ENCODE data around the gene MEGF11. TPM values are rescaled to one million over a fixed set of nuclear protein-coding genes. Genes with fewer than 3 reads are reported as not detected.

MEGF11 gene
- total RNA-seq, 1 donor from 2014 or later, result 0.06 TPM

DNA sequence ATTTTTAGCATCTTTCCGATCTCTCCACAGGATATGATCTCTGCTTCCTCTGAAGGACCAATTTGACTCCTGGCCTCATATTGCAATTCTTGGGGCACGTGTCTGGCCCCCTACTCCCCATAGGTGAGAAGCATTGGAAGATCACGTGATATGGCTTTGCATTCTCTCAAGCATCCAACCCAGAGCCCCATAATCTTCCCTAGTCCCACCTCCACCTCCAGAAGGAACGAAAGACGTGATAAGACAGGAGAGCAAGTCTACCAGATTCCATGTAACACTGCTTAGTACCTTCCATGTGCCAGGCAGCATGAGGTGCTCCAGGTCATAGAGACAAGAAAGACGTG is 176.3 kb downstream of the MEGF11 start:
- Mint-ChIP-seq H3K27ac (no peak overlapping the region), H3K4me1 (peaks cover 8% of the 10 kb centered on the region), H3K9me3 (no peaks in the 10 kb centered on the region), H3K27me3 (ENCODE audit: insufficient read depth, low read depth) (peaks cover 7% of the 10 kb centered on the region), H3K36me3 (no peaks in the 10 kb centered on the region), H3K4me3 (no peak overlapping the region)
- Histone ChIP-seq H3K4me2 (no peak overlapping the region), H3K9ac (no peak overlapping the region), H3K27ac (no peak overlapping the region), H3F3A (ENCODE audit: low read depth) (no peaks in the 10 kb centered on the region), H3K79me2 (ENCODE audit: low read depth) (no peaks in the 10 kb centered on the region), H3K4me1 (peaks cover 1% of the 10 kb centered on the region), H3K36me3 (no peaks in the 10 kb centered on the region), H3K27me3 (no peaks in the 10 kb centered on the region), H3K9me3 (ENCODE audit: low read depth) (no peaks in the 10 kb centered on the region), H3K4me3 (no peak overlapping the region), H2AFZ (replicated peaks) (no peak overlapping the region), H4K20me1 (ENCODE audit: low read depth) (no peaks in the 10 kb centered on the region)
- TF ChIP-seq, protein P1, sequence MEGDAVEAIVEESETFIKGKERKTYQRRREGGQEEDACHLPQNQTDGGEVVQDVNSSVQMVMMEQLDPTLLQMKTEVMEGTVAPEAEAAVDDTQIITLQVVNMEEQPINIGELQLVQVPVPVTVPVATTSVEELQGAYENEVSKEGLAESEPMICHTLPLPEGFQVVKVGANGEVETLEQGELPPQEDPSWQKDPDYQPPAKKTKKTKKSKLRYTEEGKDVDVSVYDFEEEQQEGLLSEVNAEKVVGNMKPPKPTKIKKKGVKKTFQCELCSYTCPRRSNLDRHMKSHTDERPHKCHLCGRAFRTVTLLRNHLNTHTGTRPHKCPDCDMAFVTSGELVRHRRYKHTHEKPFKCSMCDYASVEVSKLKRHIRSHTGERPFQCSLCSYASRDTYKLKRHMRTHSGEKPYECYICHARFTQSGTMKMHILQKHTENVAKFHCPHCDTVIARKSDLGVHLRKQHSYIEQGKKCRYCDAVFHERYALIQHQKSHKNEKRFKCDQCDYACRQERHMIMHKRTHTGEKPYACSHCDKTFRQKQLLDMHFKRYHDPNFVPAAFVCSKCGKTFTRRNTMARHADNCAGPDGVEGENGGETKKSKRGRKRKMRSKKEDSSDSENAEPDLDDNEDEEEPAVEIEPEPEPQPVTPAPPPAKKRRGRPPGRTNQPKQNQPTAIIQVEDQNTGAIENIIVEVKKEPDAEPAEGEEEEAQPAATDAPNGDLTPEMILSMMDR (IDR thresholded peaks at IDR 0.05), result no peak
- TF ChIP-seq EZH2 (IDR thresholded peaks at IDR 0.05) (no peak), EZH2phosphoT487 (IDR thresholded peaks at IDR 0.05) (no peak)
- no peak for DNase-seq (ENCODE audit: low spot score)

DNA sequence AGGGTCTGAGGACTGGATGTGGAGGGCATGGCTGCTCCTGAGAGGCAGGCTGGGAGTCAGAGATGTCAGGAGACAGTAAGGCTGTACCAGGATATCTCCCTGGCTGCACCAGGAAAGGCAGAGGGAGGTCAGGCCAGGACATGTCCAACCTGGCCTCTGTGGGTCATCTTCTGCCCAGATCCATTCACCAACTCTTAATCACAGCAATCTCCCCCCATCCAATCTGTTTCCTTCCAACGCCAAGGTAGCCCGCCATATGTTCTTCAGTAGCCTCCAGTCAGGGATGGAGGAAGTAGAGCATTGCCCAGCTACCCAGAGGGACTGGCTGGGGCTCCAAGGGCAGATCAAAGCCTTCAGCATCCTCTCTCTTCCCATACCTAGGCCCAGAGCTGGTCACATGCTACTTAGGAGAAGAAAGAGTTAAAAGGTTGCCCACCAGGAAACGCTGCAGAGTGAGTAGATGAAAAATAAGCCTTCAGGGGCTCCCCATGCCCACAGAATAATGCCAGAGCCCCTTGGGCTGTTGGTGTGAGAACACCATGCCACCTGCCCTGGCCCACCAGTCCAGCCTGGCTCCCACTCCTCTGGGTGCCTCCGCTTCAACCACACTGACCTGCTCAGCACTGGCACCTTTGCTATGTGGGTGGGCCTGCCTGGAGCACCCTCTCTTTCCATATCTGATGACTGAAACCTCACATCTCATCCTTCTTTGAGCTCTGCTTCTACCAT is 176.8 kb downstream of the MEGF11 start:
- no peaks in the 10 kb centered on the region for H3K36me3 Mint-ChIP-seq
- Histone ChIP-seq H2AFZ (replicated peaks) (no peak overlapping the region), H3K9ac (no peak overlapping the region), H3K79me2 (ENCODE audit: low read depth) (no peaks in the 10 kb centered on the region), H4K20me1 (ENCODE audit: low read depth) (no peaks in the 10 kb centered on the region), H3K9me3 (ENCODE audit: low read depth) (no peaks in the 10 kb centered on the region), H3K27ac (no peak overlapping the region), H3K4me2 (no peak overlapping the region), H3K27me3 (no peaks in the 10 kb centered on the region), H3K36me3 (no peaks in the 10 kb centered on the region), H3K4me1 (peaks cover 7% of the 10 kb centered on the region), H3F3A (ENCODE audit: low read depth) (no peaks in the 10 kb centered on the region), H3K4me3 (no peak overlapping the region)
- no peak overlapping the region for H3K27ac Mint-ChIP-seq
- peaks cover 10% of the 10 kb centered on the region for H3K27me3 Mint-ChIP-seq (ENCODE audit: insufficient read depth, low read depth)
- no peaks in the 10 kb centered on the region for H3K9me3 Mint-ChIP-seq
- H3K4me1 Mint-ChIP-seq, result peaks cover 13% of the 10 kb centered on the region
- TF ChIP-seq, protein P1 (IDR thresholded peaks at IDR 0.05), result no peak
- TF ChIP-seq EZH2phosphoT487 (IDR thresholded peaks at IDR 0.05) (no peak), EZH2 (IDR thresholded peaks at IDR 0.05) (no peak)
- H3K4me3 Mint-ChIP-seq, result no peak overlapping the region
- no peak for DNase-seq (ENCODE audit: low spot score)

DNA sequence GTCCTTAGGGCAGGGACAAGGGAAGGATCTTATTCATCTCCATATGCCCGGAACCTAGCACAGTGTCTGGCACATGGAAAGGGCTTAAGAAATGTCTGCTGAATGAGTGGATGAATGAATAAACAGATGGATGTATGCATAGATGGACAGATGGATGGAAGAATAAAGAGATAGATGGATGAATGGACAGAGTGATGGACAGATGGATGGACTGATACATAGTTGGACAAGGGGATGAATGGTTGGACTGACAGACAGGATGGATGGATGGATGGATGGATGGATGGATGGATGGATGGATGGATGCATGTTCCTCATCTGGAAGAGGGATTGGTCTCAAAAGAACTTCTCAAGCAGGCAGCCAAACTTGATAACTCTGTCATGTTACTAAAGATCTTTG is 177.6 kb downstream of the MEGF11 start:
- Mint-ChIP-seq H3K36me3 (no peaks in the 10 kb centered on the region), H3K27ac (no peak overlapping the region), H3K4me1 (peaks cover 19% of the 10 kb centered on the region), H3K27me3 (ENCODE audit: insufficient read depth, low read depth) (peaks cover 7% of the 10 kb centered on the region), H3K4me3 (no peak overlapping the region), H3K9me3 (no peaks in the 10 kb centered on the region)
- Histone ChIP-seq H4K20me1 (ENCODE audit: low read depth) (no peaks in the 10 kb centered on the region), H3K27ac (no peak overlapping the region), H2AFZ (replicated peaks) (no peak overlapping the region), H3K36me3 (no peaks in the 10 kb centered on the region), H3K9me3 (ENCODE audit: low read depth) (no peaks in the 10 kb centered on the region), H3K9ac (no peak overlapping the region), H3F3A (ENCODE audit: low read depth) (no peaks in the 10 kb centered on the region), H3K4me3 (no peak overlapping the region), H3K4me2 (no peak overlapping the region), H3K27me3 (no peaks in the 10 kb centered on the region), H3K4me1 (peaks cover 8% of the 10 kb centered on the region), H3K79me2 (ENCODE audit: low read depth) (no peaks in the 10 kb centered on the region)
- TF ChIP-seq, protein P1 (IDR thresholded peaks at IDR 0.05), result no peak
- no peak for TF ChIP-seq EZH2phosphoT487 (IDR thresholded peaks at IDR 0.05)
- no peak for TF ChIP-seq EZH2 (IDR thresholded peaks at IDR 0.05)
- DNase-seq (ENCODE audit: low spot score), result no peak

Measured in neural progenitor cell (in vitro differentiated cells).